Measurements from ENCODE around the gene CYB5R2. TPM values are rescaled to one million over a fixed set of nuclear protein-coding genes. Genes with fewer than 3 reads are reported as not detected.

The CYB5R2 gene
- total RNA-seq, 1 donor: 32.0 TPM

DNA sequence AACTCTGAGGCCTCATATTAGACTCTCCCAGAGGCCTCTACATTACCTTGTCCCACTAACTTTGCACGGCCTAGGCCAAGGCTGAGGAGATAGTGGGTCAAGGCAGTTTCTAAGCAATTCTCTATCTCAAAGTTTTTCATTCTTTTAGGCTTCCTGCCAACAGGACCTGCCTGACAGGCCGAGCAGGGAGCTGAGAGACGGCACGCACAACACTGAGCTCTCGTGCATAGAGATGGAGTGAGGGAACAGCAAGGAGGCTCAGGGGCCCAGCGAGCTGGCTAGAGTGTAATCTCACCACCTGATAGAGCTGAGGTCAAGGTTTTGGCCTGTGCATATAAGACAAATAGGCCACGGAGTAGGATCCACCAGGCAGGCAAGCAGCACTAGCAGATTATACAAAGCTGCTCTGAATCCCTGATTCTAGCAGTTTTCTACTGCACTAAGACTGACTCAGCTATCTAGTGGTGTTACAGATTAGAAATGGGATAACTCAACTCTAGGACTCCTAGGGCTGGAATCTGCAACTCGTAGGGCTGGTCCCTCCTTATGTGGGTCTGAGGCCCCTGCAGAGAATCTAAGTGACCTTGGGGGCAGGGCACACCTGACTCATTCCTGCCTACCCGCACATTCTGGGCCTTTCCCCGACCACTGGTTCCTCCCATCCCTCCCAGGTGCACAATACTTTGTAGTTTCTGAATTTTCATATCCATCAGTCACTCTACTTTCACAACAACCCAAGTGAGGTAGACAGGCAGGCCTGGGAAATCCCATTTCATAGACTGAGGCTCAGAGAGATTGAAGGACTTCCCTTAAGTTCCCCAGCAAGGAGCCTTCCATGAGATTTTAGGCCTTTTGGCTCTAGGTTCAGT lies 1.7 kb downstream of the CYB5R2 start:
- H3K4me3 ChIP-seq (ENCODE audit: low read depth, low read length): no peak overlapping the region
- no peak for DNase-seq (ENCODE audit: low read depth)
- TF ChIP-seq, protein P1, sequence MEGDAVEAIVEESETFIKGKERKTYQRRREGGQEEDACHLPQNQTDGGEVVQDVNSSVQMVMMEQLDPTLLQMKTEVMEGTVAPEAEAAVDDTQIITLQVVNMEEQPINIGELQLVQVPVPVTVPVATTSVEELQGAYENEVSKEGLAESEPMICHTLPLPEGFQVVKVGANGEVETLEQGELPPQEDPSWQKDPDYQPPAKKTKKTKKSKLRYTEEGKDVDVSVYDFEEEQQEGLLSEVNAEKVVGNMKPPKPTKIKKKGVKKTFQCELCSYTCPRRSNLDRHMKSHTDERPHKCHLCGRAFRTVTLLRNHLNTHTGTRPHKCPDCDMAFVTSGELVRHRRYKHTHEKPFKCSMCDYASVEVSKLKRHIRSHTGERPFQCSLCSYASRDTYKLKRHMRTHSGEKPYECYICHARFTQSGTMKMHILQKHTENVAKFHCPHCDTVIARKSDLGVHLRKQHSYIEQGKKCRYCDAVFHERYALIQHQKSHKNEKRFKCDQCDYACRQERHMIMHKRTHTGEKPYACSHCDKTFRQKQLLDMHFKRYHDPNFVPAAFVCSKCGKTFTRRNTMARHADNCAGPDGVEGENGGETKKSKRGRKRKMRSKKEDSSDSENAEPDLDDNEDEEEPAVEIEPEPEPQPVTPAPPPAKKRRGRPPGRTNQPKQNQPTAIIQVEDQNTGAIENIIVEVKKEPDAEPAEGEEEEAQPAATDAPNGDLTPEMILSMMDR (IDR thresholded peaks at IDR 0.05; ENCODE audit: insufficient read depth, low read depth, low read length): no peak

GRCh38 chr11:7670641-7671040 lies 2.7 kb downstream of the CYB5R2 start:
- TF ChIP-seq, protein P1 (IDR thresholded peaks at IDR 0.05; ENCODE audit: insufficient read depth, low read depth, low read length): no peak
- H3K4me3 ChIP-seq (ENCODE audit: low read depth, low read length): no peak overlapping the region
- DNase-seq (ENCODE audit: low read depth): no peak

DNA sequence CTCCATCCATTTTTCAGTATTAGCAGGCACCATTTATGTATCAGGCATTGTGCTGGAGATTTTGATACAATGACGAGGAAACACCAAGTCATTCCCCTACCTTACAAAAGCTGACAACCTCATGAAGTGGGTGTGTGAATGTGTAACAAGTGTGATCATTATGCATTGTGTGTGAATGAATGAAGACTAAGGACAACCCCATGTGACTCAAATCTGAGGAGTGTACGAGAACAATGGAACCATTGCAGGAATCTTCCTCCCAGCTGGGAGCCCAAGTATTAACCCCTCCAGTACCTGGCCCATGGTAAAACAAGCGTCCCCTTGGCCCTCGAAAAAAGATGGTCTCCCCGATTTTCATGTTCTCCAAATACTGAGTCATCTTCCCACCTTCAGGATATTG lies 4.4 kb downstream of the CYB5R2 start:
- H3K4me3 ChIP-seq (ENCODE audit: low read depth, low read length): no peak overlapping the region
- TF ChIP-seq, protein P1 (IDR thresholded peaks at IDR 0.05; ENCODE audit: insufficient read depth, low read depth, low read length): no peak
- no peak for DNase-seq (ENCODE audit: low read depth)

GRCh38 chr11:7668464-7668863 lies 4.8 kb downstream of the CYB5R2 start:
- no peak overlapping the region for H3K4me3 ChIP-seq (ENCODE audit: low read depth, low read length)
- no peak for DNase-seq (ENCODE audit: low read depth)
- TF ChIP-seq, protein P1 (IDR thresholded peaks at IDR 0.05; ENCODE audit: insufficient read depth, low read depth, low read length): no peak

- peak; percentile 29 for DNase-seq (ENCODE audit: low read depth)
- TF ChIP-seq, protein P1 (IDR thresholded peaks at IDR 0.05; ENCODE audit: insufficient read depth, low read depth, low read length): no peak
- no peak overlapping the region for H3K4me3 ChIP-seq (ENCODE audit: low read depth, low read length)
These were observed 5.8 kb downstream of the CYB5R2 start for GRCh38 chr11:7667460-7667859.

DNA sequence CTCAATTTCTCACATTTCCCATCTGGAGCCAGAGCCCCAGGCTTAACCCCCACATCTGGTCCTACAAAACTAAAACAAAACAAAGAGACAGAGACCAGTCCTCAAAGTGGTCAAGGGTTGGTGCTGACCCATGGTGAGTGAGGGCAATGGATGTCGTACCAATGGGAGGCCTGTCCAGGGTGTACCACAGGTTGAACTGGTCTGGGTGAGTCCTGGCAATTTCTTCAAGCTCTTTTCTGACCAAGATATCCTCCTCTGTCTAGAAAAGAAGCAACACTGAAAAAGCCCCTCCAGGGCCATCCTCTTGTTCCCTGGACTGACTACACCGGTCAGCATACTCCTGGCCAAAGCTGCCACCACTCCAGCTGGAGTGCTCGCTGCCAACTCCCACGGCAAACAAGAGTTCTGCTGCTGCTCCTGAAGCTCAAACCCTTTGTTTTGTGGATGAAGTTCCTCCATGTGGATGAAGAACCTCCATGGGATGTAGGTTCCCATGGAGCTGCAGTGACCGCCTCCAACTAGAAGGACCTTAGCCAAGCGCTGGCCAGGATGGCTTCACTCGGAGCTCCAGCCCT lies 6.9 kb downstream of the CYB5R2 start:
- H3K4me3 ChIP-seq (ENCODE audit: low read depth, low read length): no peak overlapping the region
- TF ChIP-seq, protein P1 (IDR thresholded peaks at IDR 0.05; ENCODE audit: insufficient read depth, low read depth, low read length): no peak
- DNase-seq (ENCODE audit: low read depth): no peak
